ENCODE measurements around the gene ABHD12B. TPM values are rescaled to one million over a fixed set of nuclear protein-coding genes. Genes with fewer than 3 reads are reported as not detected.

Gene ABHD12B
- total and polyA plus RNA-seq, 9 of the 15 experiments (the other 6 are each of a cell fraction or from before 2014, with no cell fraction given), result not detected

GRCh38 chr14:50943943-50944646, 72.2 kb downstream of the ABHD12B start, which contains the start of gene PYGL (continued):
- TF ChIP-seq ZNF518B (CRISPR knock-in tag; IDR thresholded peaks at IDR 0.05) (no peak), SREBF1 (IDR thresholded peaks at IDR 0.05; ENCODE audit: borderline replicate concordance, low read depth, low read length) (no peak), TBP (optimal IDR thresholded peaks at IDR 0.05; ENCODE audit: low read depth, low read length) (peak; percentile 52), TBL1XR1 (IDR thresholded peaks at IDR 0.05; ENCODE audit: low read length in 2 of 2) (no peak), ZNF444 (CRISPR knock-in tag; IDR thresholded peaks at IDR 0.05) (no peak), SMARCA5 (IDR thresholded peaks at IDR 0.05) (no peak), MYC (IDR thresholded peaks at IDR 0.05; ENCODE audit: low read depth, low read length) (peak; percentile 90), MYC (CRISPR knock-in tag; IDR thresholded peaks at IDR 0.05; ENCODE audit: borderline replicate concordance, low read depth) (peak; percentile 55; the same call in 1 of the 2 replicates), HBP1 (CRISPR knock-in tag; IDR thresholded peaks at IDR 0.05) (no peak), ZC3H4 (CRISPR knock-in tag; IDR thresholded peaks at IDR 0.05; ENCODE audit: borderline replicate concordance) (no peak), THRB (CRISPR knock-in tag; conservative IDR thresholded peaks at IDR 0.05) (no peak), CEBPZ (IDR thresholded peaks at IDR 0.05; ENCODE audit: borderline replicate concordance, low read depth, low read length) (no peak), TSHZ1 (CRISPR knock-in tag; IDR thresholded peaks at IDR 0.05) (no peak)
